Astrocyte of the cerebellum (primary cell): ENCODE data around the gene OAS2.

Experiments used
- DNase-seq: peaks from one replicate; pipeline ENCODE4 v3.0.0-alpha.2; 2011; ENCODE audit warnings: low read depth
- H3K4me3 ChIP-seq: 2 replicates; pipeline ENCODE4 v1.5.1; 2011; ENCODE audit warnings: mild to moderate bottlenecking, low read depth, low read length, moderate library complexity
- CTCF ChIP-seq: IDR thresholded peaks from 2 replicates; pipeline ENCODE4 v1.5.1; 2012; ENCODE audit warnings: low read length, low read depth, moderate library complexity, mild to moderate bottlenecking; ENCODE audit errors: missing control alignments
- in situ Hi-C: cut with HindIII; loops from 2 replicates; pipeline ENCODE4 v1.10.0; 2017; ENCODE audit warnings: low sequenced_read_pairs

OAS2 gene

GRCh38 chr12:112969547-112970306, 8.6 kb upstream of the OAS2 start:
- H3K4me3 ChIP-seq = no peak overlapping the region
- no peak for DNase-seq
- TF ChIP-seq CTCF = no peak
- in situ Hi-C loops = no loop called here

DNA sequence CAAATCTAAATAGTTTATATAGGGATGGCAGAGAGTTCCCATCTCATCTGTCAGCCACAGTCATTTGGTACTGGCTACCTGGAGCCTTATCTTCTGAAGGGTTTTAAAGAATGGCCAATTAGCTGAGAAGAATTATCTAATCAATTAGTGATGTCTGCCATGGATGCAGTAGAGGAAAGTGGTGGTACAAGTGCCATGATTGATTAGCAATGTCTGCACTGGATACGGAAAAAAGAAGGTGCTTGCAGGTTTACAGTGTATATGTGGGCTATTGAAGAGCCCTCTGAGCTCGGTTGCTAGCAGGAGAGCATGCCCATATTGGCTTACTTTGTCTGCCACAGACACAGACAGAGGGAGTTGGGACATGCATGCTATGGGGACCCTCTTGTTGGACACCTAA, 7.9 kb upstream of the OAS2 start:
- DNase-seq = no peak
- in situ Hi-C loops = no loop called here
- no peak overlapping the region for H3K4me3 ChIP-seq
- TF ChIP-seq CTCF = no peak

GRCh38 chr12:112971248-112971647, 7.1 kb upstream of the OAS2 start:
- no peak for DNase-seq
- in situ Hi-C loops = no loop called here
- H3K4me3 ChIP-seq = no peak overlapping the region
- no peak for TF ChIP-seq CTCF

DNA sequence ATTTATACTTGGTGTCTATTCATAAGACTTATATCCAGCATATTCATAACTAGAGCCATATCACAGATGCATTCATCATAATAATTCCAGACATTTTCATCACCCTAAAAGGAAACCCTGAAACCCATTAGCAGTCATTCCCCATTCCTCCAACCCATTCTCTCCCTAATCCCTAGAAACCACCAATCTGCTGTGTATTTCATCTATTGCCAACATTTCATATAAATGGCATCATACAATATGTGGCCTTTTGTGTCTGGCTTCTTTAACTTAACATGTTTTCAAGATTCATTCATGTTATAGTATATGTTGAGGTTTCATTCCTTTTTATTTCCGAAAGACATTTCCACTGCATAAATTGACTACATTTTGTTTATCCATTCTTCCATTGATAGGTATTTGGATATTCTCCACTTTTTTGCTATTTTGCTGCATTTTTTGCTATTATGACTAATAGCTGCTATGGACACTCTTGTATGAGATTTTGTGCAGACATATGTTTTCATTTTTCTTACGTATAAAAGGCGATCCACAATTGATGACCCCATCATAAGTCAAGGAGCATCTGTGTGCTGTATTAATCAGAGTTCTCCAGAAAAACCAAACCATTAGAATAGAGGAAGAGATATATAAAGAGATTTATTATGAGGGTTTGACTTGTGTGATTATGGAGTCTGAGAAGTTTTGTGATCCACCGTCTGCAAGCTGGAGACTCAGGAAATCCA, 5.1 kb upstream of the OAS2 start:
- no peak for DNase-seq
- no peak overlapping the region for H3K4me3 ChIP-seq
- in situ Hi-C loops = no loop called here
- TF ChIP-seq CTCF = no peak

- no peak overlapping the region for H3K4me3 ChIP-seq
- no peak for DNase-seq
- TF ChIP-seq CTCF = no peak
- in situ Hi-C loops = no loop called here
Measured at GRCh38 chr12:112973818-112974231, 4.5 kb upstream of the OAS2 start.

- TF ChIP-seq CTCF = no peak
- DNase-seq = no peak
Measured at GRCh38 chr12:112974904-112975303, 3.4 kb upstream of the OAS2 start.

More at GRCh38 chr12:112974904-112975303, 3.4 kb upstream of the OAS2 start:
- in situ Hi-C loops = no loop called here
- no peak overlapping the region for H3K4me3 ChIP-seq
